Loucy (cell line): ENCODE measurements around the gene BCAS3.

Source experiments
- CTCF ChIP-seq: fragments of 200-600 bp; sonication (generic); conservative IDR thresholded peaks from 2 replicates; pipeline ENCODE4 v1.5.1; 2014; ENCODE audit warnings: mild to moderate bottlenecking, antibody characterized with exemption, low read length
- EZH2phosphoT487 ChIP-seq: fragments of 200-600 bp; IDR thresholded peaks from 2 replicates; pipeline ENCODE4 v1.6.1; 2018; ENCODE audit warnings: antibody characterized with exemption, mild to moderate bottlenecking, moderate library complexity, borderline replicate concordance

GRCh38 chr17:61254904-61255303, 577.3 kb downstream of the BCAS3 start:
- TF ChIP-seq CTCF: no peak
- no peak for TF ChIP-seq EZH2phosphoT487
